IMR-90 (cell line): ENCODE results near the gene CREBL2. TPM values are rescaled to one million over a fixed set of nuclear protein-coding genes. Genes with fewer than 3 reads are reported as not detected.
"Not testable (repeated sequence)": the region's sequence is repeated elsewhere in the genome, so short reads cannot be mapped to it uniquely, and the experiment has no call there.

Experiments
- ATAC-seq: fragments of 200-7000 bp; cut with Tn5 transposase; 2 replicates; pipeline ENCODE4 v1.9.1; 2020; ENCODE audit warnings: low read depth, mild to moderate bottlenecking, moderate library complexity
- BruUV-seq: library from RNA; stranded (reverse); fragments of 400-500 nt; replicated peaks from 2 replicates; lab custom pipeline; 2021; lab: Mats Ljungman, UMichigan
- CTCF ChIA-PET: fragments of 300-600 bp; formaldehyde crosslinking; extraction: SDS; loops from one replicate; lab custom pipeline; 2021; ENCODE audit warnings: antibody characterized with exemption; lab: Yijun Ruan, JAX
- POLR2A ChIA-PET: fragments of 300-600 bp; sonication (Branson Sonifier 250); formaldehyde crosslinking; loops from one replicate; lab custom pipeline; 2022; ENCODE audit warnings: antibody characterized with exemption; ENCODE audit not compliant: unreplicated experiment; lab: Charles Lee
- DNase-seq: peaks from one replicate; pipeline ENCODE4 v3.0.0; 2013
- H2AFZ ChIP-seq: replicated peaks from 2 replicates; pipeline ENCODE3; 2013; ENCODE audit warnings: low read length, mild to moderate bottlenecking; ENCODE audit not compliant: poor library complexity
- H2AK5ac ChIP-seq: 2 replicates; pipeline ENCODE4 v1.6.1; 2013; ENCODE audit warnings: low read depth, low read length, inconsistent platforms
- H2AK9ac ChIP-seq: replicated peaks from 2 replicates; pipeline ENCODE3; 2013; ENCODE audit warnings: mild to moderate bottlenecking, low read depth, low read length, moderate library complexity; ENCODE audit not compliant: poor library complexity
- H2BK120ac ChIP-seq: 2 replicates; pipeline ENCODE4 v1.6.1; 2013; ENCODE audit warnings: low read depth, low read length, inconsistent platforms
- H2BK15ac ChIP-seq: 3 replicates; pipeline ENCODE4 v1.6.1; 2013; ENCODE audit warnings: low read depth, low read length, inconsistent platforms
- H2BK20ac ChIP-seq: 2 replicates; pipeline ENCODE4 v1.6.1; 2013; ENCODE audit warnings: low read depth, mild to moderate bottlenecking, inconsistent platforms, low read length, moderate library complexity
- H2BK5ac ChIP-seq: 2 replicates; pipeline ENCODE4 v1.6.1; 2013; ENCODE audit warnings: mild to moderate bottlenecking, low read depth, low read length, inconsistent platforms; ENCODE audit not compliant: poor library complexity, severe bottlenecking
- H3K14ac ChIP-seq: replicated peaks from 2 replicates; pipeline ENCODE4 v1.6.1; 2013; ENCODE audit warnings: low read depth, low read length, inconsistent platforms
- H3K18ac ChIP-seq: 2 replicates; pipeline ENCODE4 v1.6.1; 2013; ENCODE audit warnings: low read depth, low read length, control low read depth
- H3K23ac ChIP-seq: 2 replicates; pipeline ENCODE4 v1.6.1; 2013; ENCODE audit warnings: low read depth, low read length, inconsistent platforms
- H3K27ac ChIP-seq: 2 replicates; pipeline ENCODE4 v1.5.1; 2013; ENCODE audit warnings: mild to moderate bottlenecking, control low read depth, low read length; ENCODE audit not compliant: insufficient read depth
- H3K27me3 ChIP-seq: 2 replicates; pipeline ENCODE4 v1.6.1; 2013; ENCODE audit warnings: low read length; ENCODE audit not compliant: control insufficient read depth, insufficient read depth
- H3K36me3 ChIP-seq: 2 replicates; pipeline ENCODE4 v1.6.1; 2013; ENCODE audit warnings: low read length, mixed read lengths; ENCODE audit not compliant: control insufficient read depth, insufficient read depth
- H3K4ac ChIP-seq: 2 replicates; pipeline ENCODE4 v1.6.1; 2013; ENCODE audit warnings: low read depth, low read length, inconsistent platforms
- H3K4me1 ChIP-seq: 2 replicates; pipeline ENCODE4 v1.6.1; 2013; ENCODE audit warnings: low read length, mixed read lengths; ENCODE audit not compliant: control insufficient read depth, insufficient read depth
- H3K4me2 ChIP-seq: 2 replicates; pipeline ENCODE4 v1.6.1; 2013; ENCODE audit warnings: low read depth, mild to moderate bottlenecking, control low read depth, low read length, moderate library complexity
- H3K4me3 ChIP-seq: 2 replicates; pipeline ENCODE4 v1.5.1; 2013; ENCODE audit warnings: low read depth, mild to moderate bottlenecking, control low read depth, low read length, moderate library complexity; ENCODE audit not compliant: insufficient read depth
- H3K56ac ChIP-seq: 2 replicates; pipeline ENCODE4 v1.6.1; 2013; ENCODE audit warnings: low read length, inconsistent platforms; ENCODE audit not compliant: insufficient read depth; ENCODE audit errors: extremely low read depth
- H3K79me1 ChIP-seq, 2 experiments: 2 replicates each; pipeline ENCODE4 v1.6.1; 2013; ENCODE audit warnings: low read length in 2 of 2, inconsistent platforms in 1 of 2, low read depth in 1 of 2
- H3K9ac ChIP-seq: 2 replicates; pipeline ENCODE4 v1.6.1; 2013; ENCODE audit warnings: low read depth, low read length, control low read depth
- H3K9me1 ChIP-seq: 2 replicates; pipeline ENCODE4 v1.6.1; 2013; ENCODE audit warnings: low read length, inconsistent platforms; ENCODE audit not compliant: insufficient read depth
- H3K9me3 ChIP-seq: 2 replicates; pipeline ENCODE4 v1.6.1; 2013; ENCODE audit warnings: low read length; ENCODE audit not compliant: control insufficient read depth, insufficient read depth
- H4K20me1 ChIP-seq: 2 replicates; pipeline ENCODE4 v1.6.1; 2013; ENCODE audit warnings: low read length, inconsistent platforms; ENCODE audit not compliant: insufficient read depth
- H4K5ac ChIP-seq: 2 replicates; pipeline ENCODE4 v1.6.1; 2013; ENCODE audit warnings: mild to moderate bottlenecking, low read depth, low read length, control low read depth
- H4K8ac ChIP-seq, 2 experiments: 2 replicates each; pipeline ENCODE4 v1.6.1; 2013; ENCODE audit warnings: low read depth in 2 of 2, low read length in 2 of 2, control low read depth in 1 of 2, inconsistent platforms in 1 of 2
- H4K91ac ChIP-seq: 2 replicates; pipeline ENCODE4 v1.6.1; 2013; ENCODE audit warnings: low read depth, low read length, inconsistent platforms; ENCODE audit not compliant: insufficient read depth
- BHLHE40 ChIP-seq: fragments of 150-350 bp; IDR thresholded peaks from 2 replicates; pipeline ENCODE4 v1.6.1; 2016; ENCODE audit warnings: mild to moderate bottlenecking, low read depth, low read length
- ELK1 ChIP-seq: fragments of 150-350 bp; IDR thresholded peaks from 2 replicates; pipeline ENCODE4 v1.6.1; 2016; ENCODE audit warnings: low read depth, mild to moderate bottlenecking, low read length, moderate library complexity, borderline replicate concordance
- FOS ChIP-seq: fragments of 150-350 bp; IDR thresholded peaks from 2 replicates; pipeline ENCODE4 v1.6.1; 2016; ENCODE audit warnings: low read depth, low read length
- MAZ ChIP-seq: IDR thresholded peaks from 2 replicates; pipeline ENCODE4 v1.6.1; 2012; ENCODE audit warnings: low read depth, mild to moderate bottlenecking, low read length, improper control_type of control experiment, moderate library complexity, borderline replicate concordance
- NFE2L2 ChIP-seq: fragments of 150-350 bp; IDR thresholded peaks from 2 replicates; pipeline ENCODE4 v1.6.1; 2016; ENCODE audit warnings: low read depth, mild to moderate bottlenecking, low read length
- POLR2A ChIP-seq: IDR thresholded peaks from 2 replicates; pipeline ENCODE4 v1.6.1; 2012; ENCODE audit warnings: mild to moderate bottlenecking, low read depth, low read length
- RCOR1 ChIP-seq: IDR thresholded peaks from 2 replicates; pipeline ENCODE4 v1.6.1; 2012; ENCODE audit warnings: mild to moderate bottlenecking, low read length, improper control_type of control experiment; ENCODE audit not compliant: insufficient replicate concordance
- SMC3 ChIP-seq: fragments of 150-350 bp; IDR thresholded peaks from 2 replicates; pipeline ENCODE4 v1.6.1; 2016; ENCODE audit warnings: low read depth, mild to moderate bottlenecking, antibody characterized with exemption, low read length, moderate library complexity
- WGBS, 2 experiments: methylation state at CpG; one replicate each; pipeline versions ENCODE4 v1.1.5 to v1.1.7; 2013; ENCODE audit warnings: missing lambda C conversion rate in 2 of 2; ENCODE audit not compliant: insufficient read length in 1 of 2; ENCODE audit errors: extremely low coverage in 2 of 2; 5-methylcytosine and 5-hydroxymethylcytosine counted together
- dilution Hi-C: fragments of 300-500 bp; cut with HindIII; formaldehyde crosslinking; loops from one replicate; pipeline ENCODE4 v1.14.3; 2018; ENCODE audit warnings: low sequenced_read_pairs; ENCODE audit not compliant: unreplicated experiment
- in situ Hi-C: fragments of 300-500 bp; cut with MboI; formaldehyde crosslinking; loops from 3 replicates; pipeline ENCODE4 v1.14.3; 2019; ENCODE audit warnings: low sequenced_read_pairs, inconsistent platforms, mixed read lengths
- intact Hi-C: fragments of 100-400 bp; cut with micrococcal nuclease; formaldehyde crosslinking; loops from 2 replicates; pipeline ENCODE4 v1.10.0; 2022
- polyA plus RNA-seq, 3 experiments: library from polyadenylated mRNA; depleted of rRNA; stranded (reverse); fragments of >200 nt; gene quantifications; 2 replicates each; pipeline ENCODE4 v1.2.3, GENCODE V29; 2012; ENCODE audit warnings: low replicate concordance in 1 of 3
- total RNA-seq: library from RNA; depleted of rRNA; stranded (reverse); fragments of >200 nt; gene quantifications from 2 replicates; pipeline ENCODE4 v1.2.3, GENCODE V29; 2012

The CREBL2 gene
- total and polyA plus RNA-seq, 2 of the 4 experiments (the other 2 are of a cell fraction): 11.5 to 19.0 TPM

- ChIA-PET POLR2A (no interaction called here), CTCF (interaction anchor here (0.6 to 1.3 kb wide), 3 partner anchors 11 to 173 kb away, joined by 3 to 8 read pairs (median 4); no protein-coding TSS in a partner anchor)
- Histone ChIP-seq H4K8ac (no peak overlapping the region), H3K27me3 (peaks cover 10% of the 10 kb centered on the region; the same call in 1 of the 2 replicates), H3K79me1 (peaks cover 8 to 13% of the 10 kb centered on the region in 2 experiments), H2BK120ac (no peak overlapping the region), H2AK5ac (no peak overlapping the region), H4K20me1 (no peaks in the 10 kb centered on the region), H2BK15ac (no peak overlapping the region), H3K4ac (no peak overlapping the region), H4K91ac (no peak overlapping the region), H2BK5ac (no peak overlapping the region), H3K4me1 (peaks cover 2% of the 10 kb centered on the region; the same call in 1 of the 2 replicates), H2BK20ac (no peak overlapping the region), H2AK9ac (no peak overlapping the region), H2AFZ (no peak overlapping the region), H3K23ac (no peak overlapping the region), H3K18ac (no peak overlapping the region), H3K27ac (no peak overlapping the region), H3K9me3 (peaks cover 2% of the 10 kb centered on the region), H3K56ac (no peak overlapping the region), H3K4me2 (no peak overlapping the region), H3K4me3 (no peak overlapping the region), H4K5ac (no peak overlapping the region), H3K36me3 (no peaks in the 10 kb centered on the region), H3K9me1 (no peaks in the 10 kb centered on the region; the same call in 1 of the 2 replicates), H3K14ac (no peak overlapping the region), H3K9ac (no peak overlapping the region)
- in situ Hi-C loops (loop anchor here (10.0 kb wide), 1 partner anchor 170 kb away; no protein-coding TSS in a partner anchor), intact Hi-C loops (loop anchor here (1.0 to 5.0 kb wide), 6 partner anchors 47 to 189 kb away; partner anchors contain the start of gene CREBL2), dilution Hi-C loops (no loop called here)
- ATAC-seq (no peak), DNase-seq (no peak)
- BruUV-seq: no TSS peak
- no peak for TF ChIP-seq BHLHE40
- no peak for TF ChIP-seq FOS
- TF ChIP-seq SMC3: no peak
- TF ChIP-seq RCOR1: no peak
- TF ChIP-seq MAZ: no peak
- no peak for TF ChIP-seq NFE2L2
- no peak for TF ChIP-seq POLR2A
- no peak for TF ChIP-seq ELK1
- WGBS, 2 experiments: no CpG with 5 or more reads among the region's 1 CpG
These were observed 46.8 kb upstream of the CREBL2 start for GRCh38 chr12:12564911-12565310.

GRCh38 chr12:12565971-12566370 lies 45.7 kb upstream of the CREBL2 start:
- H3K14ac ChIP-seq, H3K4me3 ChIP-seq, H4K20me1 ChIP-seq, H2BK5ac ChIP-seq, H3K4me2 ChIP-seq, H3K27me3 ChIP-seq, H3K4ac ChIP-seq, H3K36me3 ChIP-seq, H3K4me1 ChIP-seq, H3K27ac ChIP-seq, H2AFZ ChIP-seq, ATAC-seq, POLR2A ChIA-PET, H2AK5ac ChIP-seq, H3K18ac ChIP-seq, H3K23ac ChIP-seq, BruUV-seq, H3K56ac ChIP-seq, H2BK15ac ChIP-seq, H4K5ac ChIP-seq, H3K9ac ChIP-seq, H3K9me1 ChIP-seq, H3K79me1 ChIP-seq, H3K9me3 ChIP-seq, H2AK9ac ChIP-seq, DNase-seq, H4K8ac ChIP-seq, H2BK120ac ChIP-seq, H2BK20ac ChIP-seq, CTCF ChIA-PET, dilution Hi-C loops, H4K91ac ChIP-seq: not testable (repeated sequence)
- in situ Hi-C loops (loop anchor here (10.0 kb wide), 1 partner anchor 171 kb away; no protein-coding TSS in a partner anchor), intact Hi-C loops (loop anchor here (2.0 kb wide), 1 partner anchor 139 kb away; no protein-coding TSS in a partner anchor)
- whole genome bisulfite sequencing, 2 experiments: no CpG with 5 or more reads among the region's 32 CpGs
